HEK293 (cell line): ENCODE measurements around the gene PACS1.

ENCODE experiments used
- CTCF ChIA-PET: fragments of 350-600 bp; formaldehyde crosslinking; extraction: SDS; loops from one replicate; lab custom pipeline; 2021; ENCODE audit warnings: antibody characterized with exemption; lab: Yijun Ruan, JAX
- POLR2A ChIA-PET: fragments of 300-600 bp; formaldehyde crosslinking; extraction: SDS; loops from one replicate; lab custom pipeline; 2020; ENCODE audit warnings: antibody characterized with exemption, inconsistent platforms; lab: Yijun Ruan, JAX
- H3K27ac ChIP-seq: fragments of 200-500 bp; sonication (Bioruptor generic); 2 replicates; pipeline ENCODE4 v1.5.1; 2014; ENCODE audit warnings: low read depth, low read length, control low read depth, inconsistent platforms; ENCODE audit errors: extremely low read depth
- H3K36me3 ChIP-seq, 2 experiments: fragments of 200-500 bp in 1 of 2; sonication (Bioruptor generic) in 1 of 2; 1 replicate in 1 of 2; 2 replicates in 1 of 2; pipeline ENCODE4 v1.5.1; 2014 to 2017; ENCODE audit warnings: inconsistent platforms in 2 of 2, low read length in 2 of 2; ENCODE audit not compliant: control insufficient read depth in 2 of 2, insufficient read depth in 1 of 2
- H3K4me1 ChIP-seq: fragments of 200-500 bp; sonication (Bioruptor generic); 2 replicates; pipeline ENCODE4 v1.5.1; 2014; ENCODE audit warnings: mild to moderate bottlenecking, low read length, inconsistent platforms; ENCODE audit not compliant: control insufficient read depth, insufficient read depth
- H3K4me3 ChIP-seq: 2 replicates; pipeline ENCODE4 v1.5.1; 2011; ENCODE audit warnings: low read depth, mild to moderate bottlenecking, control low read depth, low read length, moderate library complexity
- H3K9me3 ChIP-seq: fragments of 200-500 bp; sonication (Bioruptor generic); 2 replicates; pipeline ENCODE4 v1.5.1; 2014; ENCODE audit warnings: low read depth, low read length, inconsistent platforms; ENCODE audit not compliant: control insufficient read depth, insufficient read depth
- EGR2 ChIP-seq: fragments of 450-650 bp; formaldehyde crosslinking; IDR thresholded peaks from 2 replicates; pipeline ENCODE4 v1.5.1; 2016; ENCODE audit warnings: low read depth, missing biosample characterization, missing genetic modification characterization
- GLI2 ChIP-seq: fragments of 450-650 bp; formaldehyde crosslinking; IDR thresholded peaks from 2 replicates; pipeline ENCODE4; 2017; ENCODE audit warnings: missing biosample characterization, missing genetic modification characterization, low read depth, borderline replicate concordance
- INSM2 ChIP-seq: fragments of 450-650 bp; formaldehyde crosslinking; IDR thresholded peaks from 2 replicates; pipeline ENCODE4 v1.5.1; 2016; ENCODE audit warnings: missing biosample characterization, missing genetic modification characterization
- KLF10 ChIP-seq: fragments of 450-650 bp; IDR thresholded peaks from 2 replicates; pipeline ENCODE4 v1.5.1; 2018; ENCODE audit warnings: missing biosample characterization, mild to moderate bottlenecking, missing genetic modification characterization
- PRDM1 ChIP-seq: fragments of 450-650 bp; formaldehyde crosslinking; IDR thresholded peaks from 2 replicates; pipeline ENCODE4; 2016; ENCODE audit warnings: missing biosample characterization, missing genetic modification characterization
- PRDM10 ChIP-seq: fragments of 450-650 bp; formaldehyde crosslinking; IDR thresholded peaks from 2 replicates; pipeline ENCODE4 v1.5.1; 2016; ENCODE audit warnings: missing biosample characterization, missing genetic modification characterization
- ZBTB11 ChIP-seq: fragments of 450-650 bp; formaldehyde crosslinking; conservative IDR thresholded peaks from 2 replicates; pipeline ENCODE4 v1.5.1; 2016; ENCODE audit warnings: low read depth, missing biosample characterization, missing genetic modification characterization
- ZBTB6 ChIP-seq: fragments of 450-650 bp; formaldehyde crosslinking; IDR thresholded peaks from 2 replicates; pipeline ENCODE4 v1.5.1; 2017; ENCODE audit warnings: missing biosample characterization, missing genetic modification characterization
- ZBTB8A ChIP-seq: fragments of 450-650 bp; formaldehyde crosslinking; IDR thresholded peaks from 2 replicates; pipeline ENCODE4 v1.5.1; 2016; ENCODE audit warnings: missing biosample characterization, missing genetic modification characterization
- ZNF274 ChIP-seq, 2 experiments: fragments of 200-500 bp in 1 of 2; fragments of 450-650 bp in 1 of 2; sonication (Bioruptor generic) in 1 of 2; formaldehyde crosslinking in 1 of 2; IDR thresholded peaks; 2 replicates each; pipeline versions ENCODE4 v1.5.1 to v1.6.1; 2014 to 2016; ENCODE audit warnings: borderline replicate concordance in 1 of 2, inconsistent platforms in 1 of 2, low read length in 1 of 2, missing biosample characterization in 1 of 2, missing genetic modification characterization in 1 of 2
- ZNF280C ChIP-seq: fragments of 450-650 bp; formaldehyde crosslinking; IDR thresholded peaks from 2 replicates; pipeline ENCODE4 v1.5.1; 2016; ENCODE audit warnings: missing biosample characterization, missing genetic modification characterization
- ZNF350 ChIP-seq: fragments of 450-650 bp; formaldehyde crosslinking; IDR thresholded peaks from 2 replicates; pipeline ENCODE4 v1.5.0; 2017; ENCODE audit warnings: missing biosample characterization, mild to moderate bottlenecking, missing genetic modification characterization
- ZNF394 ChIP-seq: fragments of 450-650 bp; formaldehyde crosslinking; IDR thresholded peaks from 2 replicates; pipeline ENCODE4 v1.5.1; 2016; ENCODE audit warnings: missing biosample characterization, missing genetic modification characterization, mild to moderate bottlenecking, moderate library complexity, borderline replicate concordance
- ZNF416 ChIP-seq: fragments of 450-650 bp; formaldehyde crosslinking; IDR thresholded peaks from 2 replicates; pipeline ENCODE4 v1.5.1; 2016; ENCODE audit warnings: missing biosample characterization, missing genetic modification characterization
- ZNF510 ChIP-seq: fragments of 450-650 bp; formaldehyde crosslinking; IDR thresholded peaks from 2 replicates; pipeline ENCODE4 v1.5.1; 2018; ENCODE audit warnings: mild to moderate bottlenecking, missing genetic modification characterization, missing biosample characterization; ENCODE audit not compliant: insufficient replicate concordance
- ZNF580 ChIP-seq: fragments of 450-650 bp; formaldehyde crosslinking; IDR thresholded peaks from 2 replicates; pipeline ENCODE4 v1.5.1; 2016; ENCODE audit warnings: missing biosample characterization, missing genetic modification characterization
- ZNF677 ChIP-seq: fragments of 450-650 bp; IDR thresholded peaks from 2 replicates; pipeline ENCODE4 v1.5.0; 2018; ENCODE audit warnings: missing biosample characterization, mild to moderate bottlenecking, missing genetic modification characterization, moderate library complexity
- ZSCAN18 ChIP-seq: fragments of 450-650 bp; formaldehyde crosslinking; IDR thresholded peaks from 2 replicates; pipeline ENCODE4 v1.5.1; 2016; ENCODE audit warnings: missing biosample characterization, missing genetic modification characterization

Gene PACS1

GRCh38 chr11:66072518-66072917 is 2.4 kb downstream of the PACS1 start:
- Histone ChIP-seq H3K4me3 (no peak overlapping the region), H3K27ac (no peak overlapping the region), H3K9me3 (no peaks in the 10 kb centered on the region), H3K36me3 (peaks cover 0 to 46% of the 10 kb centered on the region in 2 experiments; a peak in 2 of 3 replicates), H3K4me1 (no peaks in the 10 kb centered on the region; the same call in none of the 2 replicates)
- ChIA-PET POLR2A (no interaction called here), CTCF (no interaction called here)
- no peak for TF ChIP-seq KLF10 (tag by site-specific recombination)
- no peak for TF ChIP-seq ZNF280C (tag by site-specific recombination)
- TF ChIP-seq ZBTB8A (tag by site-specific recombination), result no peak
- TF ChIP-seq PRDM10 (tag by site-specific recombination), result no peak
- TF ChIP-seq EGR2 (tag by site-specific recombination), result no peak
- TF ChIP-seq ZNF580 (tag by site-specific recombination), result no peak
- no peak for TF ChIP-seq ZSCAN18 (tag by site-specific recombination)
- no peak for TF ChIP-seq ZNF416 (tag by site-specific recombination)
- TF ChIP-seq GLI2 (tag by site-specific recombination), result no peak
- no peak for TF ChIP-seq ZNF350 (tag by site-specific recombination)
- TF ChIP-seq ZNF394, result no peak
- no peak for TF ChIP-seq ZBTB11 (tag by site-specific recombination)

GRCh38 chr11:66073669-66074068 is 3.6 kb downstream of the PACS1 start:
- H3K9me3 ChIP-seq, result no peaks in the 10 kb centered on the region
- TF ChIP-seq INSM2 (tag by site-specific recombination) (no peak), ZNF274 (IDR thresholded peaks at IDR 0.05; ENCODE audit: low read length) (no peak), ZNF274 (tag by site-specific recombination; IDR thresholded peaks at IDR 0.05; ENCODE audit: borderline replicate concordance) (no peak), ZNF677 (tag by site-specific recombination) (no peak), PRDM1 (tag by site-specific recombination) (no peak), ZNF510 (no peak), ZBTB6 (no peak)

More at GRCh38 chr11:66073669-66074068, 3.6 kb downstream of the PACS1 start:
- Histone ChIP-seq H3K27ac (no peak overlapping the region), H3K36me3 (peaks cover 0 to 35% of the 10 kb centered on the region in 2 experiments; a peak in 2 of 3 replicates), H3K4me3 (no peak overlapping the region), H3K4me1 (no peaks in the 10 kb centered on the region; the same call in none of the 2 replicates)
- POLR2A ChIA-PET, result interaction anchor here (1.0 kb wide), 1 partner anchor 21 kb away, joined by 4 read pairs; the partner anchor contains the start of gene SF3B2
- CTCF ChIA-PET, result interaction anchor here (1.1 kb wide), 2 partner anchors 28 to 62 kb away, joined by 3 read pairs; no protein-coding TSS in a partner anchor
